Panc1 (cell line): ENCODE results near the gene MOXD1.

Experiments
- POLR2AphosphoS5 ChIP-seq: IDR thresholded peaks from 2 replicates; pipeline ENCODE4 v1.6.1; 2012; ENCODE audit warnings: mild to moderate bottlenecking, low read depth, low read length, moderate library complexity
- REST ChIP-seq, 2 experiments: IDR thresholded peaks; 2 replicates each; pipeline ENCODE4 v1.6.1; 2011 to 2012; ENCODE audit warnings: low read depth in 2 of 2, control low read depth in 1 of 2, low read length in 1 of 2, mild to moderate bottlenecking in 1 of 2, moderate library complexity in 1 of 2; ENCODE audit not compliant: insufficient read depth in 1 of 2
- SIN3A ChIP-seq: IDR thresholded peaks from 2 replicates; pipeline ENCODE4 v1.6.1; 2012; ENCODE audit warnings: low read depth, mild to moderate bottlenecking, low read length, moderate library complexity, borderline replicate concordance; ENCODE audit not compliant: insufficient read depth
- TF ChIP-seq, protein P1 (sequence below): fragments of 450-650 bp; IDR thresholded peaks from 2 replicates; pipeline ENCODE4 v1.5.1; 2017; ENCODE audit warnings: mild to moderate bottlenecking

DNA sequence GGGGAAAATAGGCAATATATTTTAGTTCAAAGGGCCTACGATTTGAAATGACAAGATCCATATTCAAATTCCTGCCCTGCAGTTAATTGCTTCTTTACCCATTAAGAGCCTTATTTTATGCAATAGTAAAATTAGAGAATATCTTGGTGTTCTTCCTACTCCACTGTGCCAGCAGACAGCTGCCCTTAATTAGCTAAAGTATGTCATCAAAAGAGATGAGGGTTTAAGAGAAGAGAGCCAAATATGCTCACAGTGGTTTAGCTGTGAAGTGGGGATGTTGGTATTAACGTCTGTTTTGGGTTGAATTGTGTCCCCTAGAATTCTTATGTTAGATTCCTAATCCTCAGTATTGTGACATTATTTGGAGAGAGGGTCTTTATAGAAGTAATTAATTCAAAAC, 148.1 kb downstream of the MOXD1 start:
- TF ChIP-seq, protein P1, sequence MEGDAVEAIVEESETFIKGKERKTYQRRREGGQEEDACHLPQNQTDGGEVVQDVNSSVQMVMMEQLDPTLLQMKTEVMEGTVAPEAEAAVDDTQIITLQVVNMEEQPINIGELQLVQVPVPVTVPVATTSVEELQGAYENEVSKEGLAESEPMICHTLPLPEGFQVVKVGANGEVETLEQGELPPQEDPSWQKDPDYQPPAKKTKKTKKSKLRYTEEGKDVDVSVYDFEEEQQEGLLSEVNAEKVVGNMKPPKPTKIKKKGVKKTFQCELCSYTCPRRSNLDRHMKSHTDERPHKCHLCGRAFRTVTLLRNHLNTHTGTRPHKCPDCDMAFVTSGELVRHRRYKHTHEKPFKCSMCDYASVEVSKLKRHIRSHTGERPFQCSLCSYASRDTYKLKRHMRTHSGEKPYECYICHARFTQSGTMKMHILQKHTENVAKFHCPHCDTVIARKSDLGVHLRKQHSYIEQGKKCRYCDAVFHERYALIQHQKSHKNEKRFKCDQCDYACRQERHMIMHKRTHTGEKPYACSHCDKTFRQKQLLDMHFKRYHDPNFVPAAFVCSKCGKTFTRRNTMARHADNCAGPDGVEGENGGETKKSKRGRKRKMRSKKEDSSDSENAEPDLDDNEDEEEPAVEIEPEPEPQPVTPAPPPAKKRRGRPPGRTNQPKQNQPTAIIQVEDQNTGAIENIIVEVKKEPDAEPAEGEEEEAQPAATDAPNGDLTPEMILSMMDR = no peak
- TF ChIP-seq POLR2AphosphoS5 = no peak
- TF ChIP-seq REST (IDR thresholded peaks at IDR 0.05; ENCODE audit: insufficient read depth in 1 of 2, low read depth in 2 of 2, low read length in 1 of 2) = no peak
- TF ChIP-seq SIN3A = no peak
